ENCODE measurements around the gene MAP3K20. TPM values are rescaled to one million over a fixed set of nuclear protein-coding genes. Genes with fewer than 3 reads are reported as not detected.
"Not testable (repeated sequence)": the region's sequence is repeated elsewhere in the genome, so short reads cannot be mapped to it uniquely, and the experiment has no call there.

The MAP3K20 gene
- total and polyA plus RNA-seq, 10 donors: 3.2 to 24.1 (median 14.6) TPM

DNA sequence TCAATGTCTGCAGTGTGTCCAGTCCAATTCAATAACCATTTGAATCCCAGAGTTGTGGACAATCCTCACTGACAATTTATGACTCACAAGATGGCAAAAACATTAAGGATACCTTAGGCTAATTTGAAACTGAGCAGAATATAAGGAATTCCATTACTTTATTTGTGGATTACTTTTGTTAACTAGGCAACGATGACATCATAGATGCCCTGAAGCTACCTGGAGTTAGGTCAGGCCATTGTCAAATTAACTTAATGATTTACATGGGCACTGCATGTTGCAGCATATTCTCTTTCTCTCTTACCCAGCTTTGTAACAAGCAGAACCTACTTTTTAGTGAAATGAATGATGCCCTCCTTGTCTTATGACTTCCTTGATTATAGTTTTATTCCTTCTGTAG, 179.0 kb downstream of the MAP3K20 start:
- H3K36me3 ChIP-seq: peaks cover 0 to 11% (median 0%) of the 10 kb centered on the region in 6 donors
- intact Hi-C loops (cut with DNase I; ENCODE audit: low total_unique reads): no loop called here
- WGBS, 5 donors: 93 to 100% (median 98%) methylated on average over 1 of the region's 1 CpG
- H3K4me3 ChIP-seq: no peak overlapping the region
- no peak overlapping the region for H3K27ac ChIP-seq
- no peaks in the 10 kb centered on the region for H3K27me3 ChIP-seq (replicated peaks in 1 of 7)
- H3K4me1 ChIP-seq: no peaks in the 10 kb centered on the region
- H3K9me3 ChIP-seq: no peaks in the 10 kb centered on the region
- no peak for DNase-seq
- TF ChIP-seq, protein P1, sequence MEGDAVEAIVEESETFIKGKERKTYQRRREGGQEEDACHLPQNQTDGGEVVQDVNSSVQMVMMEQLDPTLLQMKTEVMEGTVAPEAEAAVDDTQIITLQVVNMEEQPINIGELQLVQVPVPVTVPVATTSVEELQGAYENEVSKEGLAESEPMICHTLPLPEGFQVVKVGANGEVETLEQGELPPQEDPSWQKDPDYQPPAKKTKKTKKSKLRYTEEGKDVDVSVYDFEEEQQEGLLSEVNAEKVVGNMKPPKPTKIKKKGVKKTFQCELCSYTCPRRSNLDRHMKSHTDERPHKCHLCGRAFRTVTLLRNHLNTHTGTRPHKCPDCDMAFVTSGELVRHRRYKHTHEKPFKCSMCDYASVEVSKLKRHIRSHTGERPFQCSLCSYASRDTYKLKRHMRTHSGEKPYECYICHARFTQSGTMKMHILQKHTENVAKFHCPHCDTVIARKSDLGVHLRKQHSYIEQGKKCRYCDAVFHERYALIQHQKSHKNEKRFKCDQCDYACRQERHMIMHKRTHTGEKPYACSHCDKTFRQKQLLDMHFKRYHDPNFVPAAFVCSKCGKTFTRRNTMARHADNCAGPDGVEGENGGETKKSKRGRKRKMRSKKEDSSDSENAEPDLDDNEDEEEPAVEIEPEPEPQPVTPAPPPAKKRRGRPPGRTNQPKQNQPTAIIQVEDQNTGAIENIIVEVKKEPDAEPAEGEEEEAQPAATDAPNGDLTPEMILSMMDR (IDR thresholded peaks at IDR 0.05 in 8 of 11, conservative IDR thresholded peaks at IDR 0.05 in 3 of 11): no peak
- TF ChIP-seq POLR2AphosphoS5 (IDR thresholded peaks at IDR 0.05) (no peak), POLR2A (IDR thresholded peaks at IDR 0.05) (no peak)

DNA sequence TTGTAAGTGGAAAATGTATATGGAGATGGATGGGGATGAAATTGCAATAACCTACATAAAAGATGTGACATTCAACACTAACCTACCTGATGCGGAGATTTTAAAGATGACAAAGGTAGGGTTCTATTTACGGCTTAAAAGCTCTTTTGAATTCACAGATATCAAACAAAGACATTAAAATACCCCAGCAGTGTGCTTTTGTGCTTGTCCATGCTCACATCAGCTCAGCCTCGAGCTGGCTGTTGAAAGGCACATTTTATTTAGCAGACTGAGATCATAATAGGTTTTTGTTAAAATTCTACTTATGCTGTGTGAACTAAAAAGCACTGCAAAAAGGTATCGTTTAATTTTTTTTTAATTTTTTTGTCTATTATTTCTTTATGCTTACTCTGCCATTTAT, 183.1 kb downstream of the MAP3K20 start:
- intact Hi-C loops (cut with DNase I; ENCODE audit: low total_unique reads): no loop called here
- no peak overlapping the region for H3K4me3 ChIP-seq
- no peak for DNase-seq
- WGBS, 5 donors: 93 to 98% (median 96%) methylated on average over 4 of the region's 4 CpGs
- no peak overlapping the region for H3K27ac ChIP-seq
- no peaks in the 10 kb centered on the region for H3K9me3 ChIP-seq
- peaks cover 0 to 6% (median 0%) of the 10 kb centered on the region in 6 donors for H3K4me1 ChIP-seq
- TF ChIP-seq, protein P1 (IDR thresholded peaks at IDR 0.05 in 8 of 11, conservative IDR thresholded peaks at IDR 0.05 in 3 of 11): no peak
- no peak for TF ChIP-seq POLR2A (IDR thresholded peaks at IDR 0.05)
- TF ChIP-seq POLR2AphosphoS5 (IDR thresholded peaks at IDR 0.05): no peak
- H3K36me3 ChIP-seq: peaks cover 0 to 27% (median 0%) of the 10 kb centered on the region in 6 donors
- H3K27me3 ChIP-seq (replicated peaks in 1 of 7): no peaks in the 10 kb centered on the region

DNA sequence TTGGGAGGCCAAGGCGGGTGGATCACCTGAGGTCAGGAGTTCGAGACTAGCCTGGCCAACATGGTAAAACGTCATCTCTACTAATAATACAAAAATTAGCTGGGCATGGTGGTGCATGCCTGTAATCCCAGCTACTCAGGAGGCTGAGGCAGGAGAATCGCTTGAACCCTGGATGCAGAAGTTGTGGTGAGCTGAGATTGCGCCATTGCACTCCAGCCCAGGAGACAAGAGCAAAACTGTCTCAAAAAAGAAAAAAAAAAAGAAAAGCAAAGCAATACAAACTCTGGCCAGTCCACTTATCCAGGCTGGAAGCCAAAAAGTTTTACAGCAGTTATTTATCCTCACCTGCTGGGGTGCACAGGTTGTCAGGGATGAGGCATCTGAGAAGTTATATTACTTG, 186.7 kb downstream of the MAP3K20 start:
- H3K9me3 ChIP-seq: not testable (repeated sequence)
- peaks cover 0 to 46% (median 4%) of the 10 kb centered on the region in 6 donors for H3K36me3 ChIP-seq

DNA sequence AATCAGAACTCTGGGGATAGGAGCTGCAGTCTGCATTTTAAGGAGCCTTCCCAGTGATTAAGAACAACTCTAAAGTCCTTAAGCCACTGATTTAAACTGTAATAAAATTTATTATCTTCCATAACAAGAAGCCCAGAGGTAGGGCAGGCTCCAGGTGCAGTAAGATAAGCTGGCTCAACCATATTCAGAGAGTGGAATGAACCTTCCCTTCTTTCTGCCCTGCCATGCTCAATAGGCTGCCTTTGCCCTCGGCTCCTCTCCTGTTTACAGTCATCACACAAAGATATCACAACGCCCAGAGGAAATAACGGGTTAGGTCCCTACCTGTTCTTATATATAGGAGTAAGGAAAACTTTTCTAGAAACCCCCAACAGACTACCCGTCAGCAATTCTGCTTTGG, 188.5 kb downstream of the MAP3K20 start:
- 74 to 88% (median 84%) methylated on average over 4 of the region's 4 CpGs for WGBS, 5 donors
- no peak for DNase-seq
- Histone ChIP-seq H3K27me3 (replicated peaks in 1 of 7) (no peaks in the 10 kb centered on the region), H3K9me3 (no peaks in the 10 kb centered on the region), H3K4me3 (peak overlapping the region in 2 of 8 donors; percentile 8 to 50), H3K36me3 (peaks cover 0 to 39% (median 4%) of the 10 kb centered on the region in 6 donors), H3K4me1 (peaks cover 0 to 22% (median 1%) of the 10 kb centered on the region in 6 donors), H3K27ac (peak overlapping the region in 5 of 8 donors; percentile 2 to 79 (median 54))
- TF ChIP-seq POLR2AphosphoS5 (IDR thresholded peaks at IDR 0.05) (no peak), POLR2A (IDR thresholded peaks at IDR 0.05) (no peak)
- TF ChIP-seq, protein P1 (IDR thresholded peaks at IDR 0.05 in 8 of 11, conservative IDR thresholded peaks at IDR 0.05 in 3 of 11): no peak
- intact Hi-C loops (cut with DNase I; ENCODE audit: low total_unique reads): no loop called here

More for the DNA sequence above, 186.7 kb downstream of the MAP3K20 start:
- H3K4me3 ChIP-seq; H3K27me3 ChIP-seq (replicated peaks in 1 of 7); DNase-seq; intact Hi-C loops (cut with DNase I; ENCODE audit: low total_unique reads): not testable (repeated sequence)
- Histone ChIP-seq H3K27ac (peak overlapping the region in 1 of 8 donors; percentile 62), H3K4me1 (peaks cover 0 to 22% (median 1%) of the 10 kb centered on the region in 6 donors)
- WGBS, 5 donors: 81 to 95% (median 86%) methylated on average over 5 of the region's 5 CpGs
